Femur (tissue), 1 donor: ENCODE measurements around the gene CLHC1.
A peak's percentile ranks its signal among the peaks of the same experiment; 100 is the strongest.
"Not testable (repeated sequence)": the region's sequence is repeated elsewhere in the genome, so short reads cannot be mapped to it uniquely, and the experiment has no call there.

Source experiments
- DNase-seq: peaks from one replicate; pipeline ENCODE4 v3.0.0-alpha.2; 2017

CLHC1 gene

GRCh38 chr2:55232084-55232862 is at the start of gene CLHC1, which contains the start of gene RPS27A:
TSS of gene CLHC1 (minus strand) at chr2:55232293. CDS start at chr2:55222411, 9,882 bp downstream.
TSS of gene RPS27A (plus strand) at chr2:55232688. CDS start at chr2:55232825, 137 bp downstream.
- DNase-seq: peak; percentile 95

- not testable (repeated sequence) for DNase-seq
Measured at GRCh38 chr2:55280851-55281546, 48.9 kb upstream of the CLHC1 start.

- DNase-seq: not testable (repeated sequence)
Measured at GRCh38 chr2:55279859-55280424, 47.8 kb upstream of the CLHC1 start.

GRCh38 chr2:55279214-55279835 is 47.2 kb upstream of the CLHC1 start:
- not testable (repeated sequence) for DNase-seq

GRCh38 chr2:55277310-55277709 is 45.2 kb upstream of the CLHC1 start:
- DNase-seq: no peak

- not testable (repeated sequence) for DNase-seq
Measured at GRCh38 chr2:55274346-55274745, 42.3 kb upstream of the CLHC1 start.

GRCh38 chr2:55269645-55269990 is 37.5 kb upstream of the CLHC1 start:
- DNase-seq: no peak

GRCh38 chr2:55268907-55269644 is 37.0 kb upstream of the CLHC1 start, which contains the start of gene MTIF2:
TSS of gene MTIF2 (minus strand) at chr2:55269231. CDS start at chr2:55263858, 5,373 bp downstream.
- DNase-seq: peak; percentile 97

GRCh38 chr2:55268288-55268906 is 36.3 kb upstream of the CLHC1 start:
- no peak for DNase-seq

GRCh38 chr2:55259586-55259985 is 27.5 kb upstream of the CLHC1 start:
- DNase-seq: not testable (repeated sequence)

GRCh38 chr2:55252832-55253231 is 20.7 kb upstream of the CLHC1 start:
- DNase-seq: no peak

- no peak for DNase-seq
Measured at GRCh38 chr2:55247025-55247424, 14.9 kb upstream of the CLHC1 start.

GRCh38 chr2:55245411-55245810 is 13.3 kb upstream of the CLHC1 start:
- no peak for DNase-seq

- no peak for DNase-seq
Measured at GRCh38 chr2:55242617-55243016, 10.5 kb upstream of the CLHC1 start.

- not testable (repeated sequence) for DNase-seq
Measured at GRCh38 chr2:55241582-55241981, 9.5 kb upstream of the CLHC1 start.

GRCh38 chr2:55239656-55240222 is 7.6 kb upstream of the CLHC1 start:
- no peak for DNase-seq

GRCh38 chr2:55236992-55237543 is 5.0 kb upstream of the CLHC1 start:
- DNase-seq: no peak

- DNase-seq: no peak
Measured at GRCh38 chr2:55235724-55236538, 3.8 kb upstream of the CLHC1 start.

GRCh38 chr2:55233658-55233940 is 1.5 kb upstream of the CLHC1 start:
- no peak for DNase-seq

GRCh38 chr2:55232863-55233657 is 967 bp upstream of the CLHC1 start:
- peak; percentile 59 for DNase-seq
